Heart left ventricle (tissue), 13 donors: ENCODE measurements around the gene PRPF38B.

Experiments used
- CTCF ChIP-seq, 12 donors: fragments of 200-600 bp; sonication (generic) in 4 of 12; IDR thresholded peaks; one replicate each; pipeline versions ENCODE4 v1.5.0 to v1.8.0; 2018 to 2022; ENCODE audit warnings: antibody characterized with exemption in 12 of 12, mild to moderate bottlenecking in 5 of 12
- POLR2A ChIP-seq, 2 donors: fragments of 450-650 bp; IDR thresholded peaks; one replicate each; pipeline ENCODE4 v1.6.1; 2017; ENCODE audit warnings: antibody characterized with exemption in 2 of 2, mild to moderate bottlenecking in 2 of 2, moderate library complexity in 2 of 2
- donor health status: ischemic (EF 13 %, LVEDD 7.1; RV severe dilation, severe dysfunction).
- donor health status: DM: no; HTN: yes; CAD: no.
- donor health status: DM: no; HTN: no; CAD: no.
- donor health status: ischemic (EF 25% LVEDD 6.9; RV normal size, moderate dysfunction).
- donor health status: ischemic (EF 25% LVEDD 5.7; RV mildly dilated, moderate dysfunction).
- donor health status: ischemic (EF 35%, LVEDD 5.7; RV mildly dilated, moderate dysfunction).
- donor health status: nonischemic (EF 11% LVEDD 7.7; RV severe dilation, severe dysfunction).
- donor health status: DM: yes; HTN: yes; CAD: no.
- donor health status: PGD.
- donor health status: ischemic (EF 29% LVEDD 5.4; RV normal size, mild dysfunction).
- donor health status: nonischemic (EF 23%, LVEDD 6.1; RV moderate dilation, normal function).

DNA sequence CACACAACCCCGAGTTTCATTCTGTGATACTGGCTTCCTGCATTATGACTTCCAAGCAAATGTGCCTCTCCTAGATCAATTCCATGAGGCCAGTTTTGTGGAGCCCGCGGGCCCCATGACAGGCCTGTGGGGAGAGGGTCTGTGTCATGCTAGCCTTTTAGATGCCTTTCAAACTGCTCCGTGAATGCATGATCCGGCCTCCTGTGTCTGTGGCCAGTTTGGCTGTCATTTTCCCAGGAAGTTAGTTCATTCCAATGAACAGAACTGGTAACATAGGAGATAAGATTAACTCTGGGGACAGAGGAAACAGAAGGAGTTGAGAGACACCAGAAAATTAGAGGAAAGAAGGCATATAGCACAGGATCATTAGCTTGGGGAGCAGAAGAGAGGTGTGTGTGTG, 23.8 kb downstream of the PRPF38B start:
- TF ChIP-seq CTCF (IDR thresholded peaks at IDR 0.05), result no peak
- no peak for TF ChIP-seq POLR2A (IDR thresholded peaks at IDR 0.05)
